K562 (cell line): ENCODE measurements around the gene COL25A1. TPM values are rescaled to one million over a fixed set of nuclear protein-coding genes. Genes with fewer than 3 reads are reported as not detected.

ENCODE experiments used
- CC2D1A ChIP-seq: fragments of 450-650 bp; IDR thresholded peaks from 2 replicates; pipeline ENCODE4 v1.6.1; 2017; ENCODE audit warnings: mild to moderate bottlenecking
- CREB1 ChIP-seq, 2 experiments: sonication (generic) in 1 of 2; formaldehyde crosslinking in 1 of 2; IDR thresholded peaks; 2 replicates each; pipeline versions ENCODE4 v1.6.1 to v1.8.0; 2012 to 2022; ENCODE audit warnings: inconsistent platforms in 1 of 2, mild to moderate bottlenecking in 1 of 2, missing genetic modification reagents in 1 of 2, moderate library complexity in 1 of 2
- CREB5 ChIP-seq: fragments of 250-450 bp; sonication (Bioruptor Pico); IDR thresholded peaks from 2 replicates; pipeline ENCODE4 v1.5.0; 2020; ENCODE audit warnings: mild to moderate bottlenecking
- DIDO1 ChIP-seq: fragments of 450-650 bp; IDR thresholded peaks from 2 replicates; pipeline ENCODE4 v1.6.1; 2016; ENCODE audit warnings: low read depth, missing biosample characterization, missing genetic modification characterization
- DMBX1 ChIP-seq: fragments of 250-450 bp; sonication (Bioruptor Pico); IDR thresholded peaks from 2 replicates; pipeline ENCODE4 v1.8.0; 2022; ENCODE audit warnings: inconsistent platforms, mild to moderate bottlenecking, moderate library complexity, borderline replicate concordance
- E4F1 ChIP-seq: fragments of 250-450 bp; sonication (Bioruptor Pico); IDR thresholded peaks from 2 replicates; pipeline ENCODE4 v1.5.0; 2021; ENCODE audit warnings: mild to moderate bottlenecking, borderline replicate concordance
- ELF4 ChIP-seq: fragments of 450-650 bp; formaldehyde crosslinking; IDR thresholded peaks from 2 replicates; pipeline ENCODE4 v1.4.0; 2022; ENCODE audit warnings: missing genetic modification characterization
- GTF3C2 ChIP-seq: IDR thresholded peaks from 3 replicates; pipeline ENCODE4 v1.6.1; 2011; ENCODE audit warnings: borderline replicate concordance, mild to moderate bottlenecking, moderate library complexity; ENCODE audit not compliant: insufficient read length; ENCODE audit errors: extremely low read depth
- HNRNPL ChIP-seq: fragments of 200-400 bp; formaldehyde crosslinking; IDR thresholded peaks from 2 replicates; pipeline ENCODE4 v1.6.1; 2017; ENCODE audit warnings: low read depth, mild to moderate bottlenecking, low read length
- MTA1 ChIP-seq: fragments of 450-650 bp; IDR thresholded peaks from 2 replicates; pipeline ENCODE4 v1.6.1; 2017; ENCODE audit warnings: borderline replicate concordance
- NEUROD1 ChIP-seq: fragments of 150-350 bp; IDR thresholded peaks from 2 replicates; pipeline ENCODE4 v1.6.1; 2014; ENCODE audit warnings: borderline replicate concordance, low read length, low read depth; ENCODE audit not compliant: partially characterized antibody
- SAFB2 ChIP-seq: fragments of 200-400 bp; formaldehyde crosslinking; IDR thresholded peaks from 2 replicates; pipeline ENCODE4 v1.6.1; 2018; ENCODE audit warnings: borderline replicate concordance, low read length, low read depth, moderate library complexity; ENCODE audit not compliant: severe bottlenecking
- SREBF2 ChIP-seq: sonication (generic); formaldehyde crosslinking; IDR thresholded peaks from 2 replicates; pipeline ENCODE4 v1.4.0; 2020; ENCODE audit warnings: mild to moderate bottlenecking, missing genetic modification reagents
- SRSF3 ChIP-seq: fragments of 200-400 bp; formaldehyde crosslinking; IDR thresholded peaks from 2 replicates; pipeline ENCODE4 v1.6.1; 2016; ENCODE audit warnings: mild to moderate bottlenecking, low read length, moderate library complexity; ENCODE audit not compliant: insufficient read depth
- SUPT5H ChIP-seq: fragments of 450-650 bp; IDR thresholded peaks from 2 replicates; pipeline ENCODE4 v1.6.1; 2016
- TCF3 ChIP-seq: sonication (generic); formaldehyde crosslinking; IDR thresholded peaks from 2 replicates; pipeline ENCODE4 v1.4.0; 2020; ENCODE audit warnings: mild to moderate bottlenecking, missing genetic modification reagents
- ZFP91 ChIP-seq: sonication (generic); formaldehyde crosslinking; IDR thresholded peaks from 2 replicates; pipeline ENCODE4 v1.8.0; 2022; ENCODE audit warnings: mild to moderate bottlenecking, missing genetic modification reagents
- ZNF140 ChIP-seq: fragments of 250-450 bp; sonication (Bioruptor Pico); IDR thresholded peaks from 2 replicates; pipeline ENCODE4 v1.8.0; 2021; ENCODE audit warnings: moderate library complexity, mild to moderate bottlenecking, inconsistent platforms
- ZNF384 ChIP-seq: IDR thresholded peaks from 2 replicates; pipeline ENCODE4 v1.6.1; 2012; ENCODE audit warnings: low read depth, low read length, improper control_type of control experiment
- ZNF586 ChIP-seq: fragments of 450-650 bp; formaldehyde crosslinking; conservative IDR thresholded peaks from 2 replicates; pipeline ENCODE4 v1.4.0; 2020; ENCODE audit warnings: mild to moderate bottlenecking, moderate library complexity
- ZNF644 ChIP-seq: fragments of 200-800 bp; sonication (Bioruptor generic); IDR thresholded peaks from 2 replicates; pipeline ENCODE4 v1.6.1; 2016; ENCODE audit warnings: low read depth, missing genetic modification characterization, missing compliant biosample characterization
- polyA plus RNA-seq, 8 experiments: library from polyadenylated mRNA; depleted of rRNA in 4 of 8; stranded (reverse) in 5 of 8; unstranded in 3 of 8; fragments of >200 nt; fragmentation: Nextera tagmentation in 2 of 8; fragmentation: Illumina TruSeq in 1 of 8; extraction: Ambion mirVana in 2 of 8; extraction: Trizol in 1 of 8; gene quantifications; 2 replicates each; pipeline versions ENCODE4 v1.2.1 to v1.2.3, GENCODE V29; 2011 to 2014; ENCODE audit warnings: inconsistent platforms in 1 of 8, missing spikeins in 1 of 8
- total RNA-seq, 7 experiments: library from RNA; depleted of rRNA in 6 of 7; stranded (reverse); fragments of >200 nt in 6 of 7; fragmentation: Illumina TruSeq in 2 of 7; extraction: Trizol in 2 of 7; gene quantifications; 2 replicates each; pipeline versions ENCODE4 v1.2.1 to v1.2.3, GENCODE V29; 2011 to 2021; ENCODE audit warnings: low replicate concordance in 1 of 7

The COL25A1 gene
- total and polyA plus RNA-seq, 9 of the 15 experiments (the other 6 are each of a cell fraction or from before 2014, with no cell fraction given) = 0.03 to 0.62 (median 0.27) TPM

GRCh38 chr4:109027016-109027500 lies 275.4 kb downstream of the COL25A1 start (continued):
- no peak for TF ChIP-seq ZNF644 (tag)
- TF ChIP-seq SREBF2 = no peak
- TF ChIP-seq TCF3 (CRISPR knock-in tag) = peak; percentile 83
- TF ChIP-seq SRSF3 = no peak
- no peak for TF ChIP-seq CREB5 (CRISPR knock-in tag)
- no peak for TF ChIP-seq SUPT5H
- no peak for TF ChIP-seq HNRNPL
- TF ChIP-seq DIDO1 (tag) = no peak
- no peak for TF ChIP-seq ELF4 (CRISPR knock-in tag)
- no peak for TF ChIP-seq DMBX1
- no peak for TF ChIP-seq ZNF586 (CRISPR knock-in tag)
- no peak for TF ChIP-seq ZNF384
- TF ChIP-seq MTA1 = 0 out of 2 replicates have a peak, but pooled peaks have one; percentile 37
- no peak for TF ChIP-seq GTF3C2
- no peak for TF ChIP-seq CREB1 (IDR thresholded peaks at IDR 0.05)
- no peak for TF ChIP-seq CREB1 (CRISPR knock-in tag; IDR thresholded peaks at IDR 0.05)
- TF ChIP-seq ZFP91 (CRISPR knock-in tag) = no peak
- TF ChIP-seq CC2D1A = peak; percentile 58; the same call in 1 of the 2 replicates
- TF ChIP-seq E4F1 = no peak
- no peak for TF ChIP-seq ZNF140 (CRISPR knock-in tag)
- TF ChIP-seq NEUROD1 = no peak
- no peak for TF ChIP-seq SAFB2
